K562 (cell line): ENCODE data around the gene B4GALNT3. TPM values are rescaled to one million over a fixed set of nuclear protein-coding genes. Genes with fewer than 3 reads are reported as not detected.

Experiments
- ATAC-seq: fragments of 200-7000 bp; cut with Tn5 transposase; 3 replicates; pipeline ENCODE4 v1.9.1; 2020; ENCODE audit warnings: moderate library complexity
- BruUV-seq: library from RNA; stranded (reverse); fragments of 400-500 nt; replicated peaks from 2 replicates; lab custom pipeline; 2021; lab: Mats Ljungman, UMichigan
- CTCF ChIA-PET: fragments of 300-600 bp; formaldehyde crosslinking; extraction: SDS; loops from one replicate; lab custom pipeline; 2021; ENCODE audit warnings: low intra/inter-chr PET ratio; lab: Yijun Ruan, JAX
- POLR2A ChIA-PET: fragments of 300-600, 350-650 bp; sonication (Branson Sonifier 250); formaldehyde crosslinking; extraction: SDS; loops from one replicate; lab custom pipeline; 2021; ENCODE audit warnings: antibody characterized with exemption, inconsistent platforms; lab: Yijun Ruan, JAX
- DNase-seq, 4 experiments: peaks; one replicate each; pipeline versions ENCODE4 v3.0.0 to v3.0.0-alpha.2; 2011 to 2018; ENCODE audit warnings: low spot score in 3 of 4, mixed read lengths in 3 of 4; ENCODE audit errors: extremely low read depth in 1 of 4
- FAIRE-seq: peaks from 2 replicates; lab custom pipeline; 2011; peaks lifted over from hg19 to GRCh38; lab: Jason Lieb, UNC
- H2AFZ ChIP-seq: 2 replicates; pipeline ENCODE4 v1.6.0; 2011; ENCODE audit warnings: low read depth, low read length, control low read depth, inconsistent platforms
- H3K27ac ChIP-seq: fragments of 200-600 bp; 3 replicates; pipeline ENCODE4 v1.8.0; 2011; ENCODE audit warnings: low read depth, mild to moderate bottlenecking, control low read depth, inconsistent platforms, low read length, moderate library complexity, mixed read lengths; ENCODE audit errors: extremely low read depth
- H3K27me3 ChIP-seq, 2 experiments: fragments of 300-600 bp in 1 of 2; 2 replicates in 1 of 2; 3 replicates in 1 of 2; pipeline versions ENCODE4 v1.6.0 to v1.8.0; 2011; ENCODE audit warnings: inconsistent platforms in 2 of 2, low read length in 2 of 2, mild to moderate bottlenecking in 1 of 2, mixed read lengths in 1 of 2, moderate library complexity in 1 of 2; ENCODE audit not compliant: control insufficient read depth in 2 of 2, insufficient read depth in 2 of 2
- H3K36me3 ChIP-seq: fragments of 300-600 bp; 3 replicates; pipeline ENCODE4 v1.8.0; 2011; ENCODE audit warnings: mild to moderate bottlenecking, low read length, inconsistent platforms; ENCODE audit not compliant: control insufficient read depth, insufficient read depth
- H3K4me1 ChIP-seq, 2 experiments: fragments of 200-600 bp in 1 of 2; replicated peaks in 1 of 2; 2 replicates in 1 of 2; 3 replicates in 1 of 2; pipeline versions ENCODE4 v1.5.1 to v1.8.0; 2011; ENCODE audit warnings: inconsistent platforms in 2 of 2, low read length in 2 of 2, mild to moderate bottlenecking in 1 of 2, mixed read lengths in 1 of 2, moderate library complexity in 1 of 2; ENCODE audit not compliant: control insufficient read depth in 2 of 2, insufficient read depth in 2 of 2
- H3K4me2 ChIP-seq: 2 replicates; pipeline ENCODE4 v1.6.1; 2011; ENCODE audit warnings: low read length, control low read depth, inconsistent platforms, mixed read lengths; ENCODE audit not compliant: insufficient read depth
- H3K4me3 ChIP-seq: fragments of 200-600 bp; sonication (generic), shearing (Covaris generic); 2 replicates; pipeline ENCODE4 v1.5.1; 2016; ENCODE audit warnings: control low read depth, inconsistent platforms
- H3K79me2 ChIP-seq: fragments of 200-600 bp; 3 replicates; pipeline ENCODE4 v1.8.0; 2011; ENCODE audit warnings: low read length, inconsistent platforms; ENCODE audit not compliant: control insufficient read depth, insufficient read depth
- H3K9ac ChIP-seq, 2 experiments: 2 replicates each; pipeline versions ENCODE4 v1.6.0 to v1.6.1; 2011; ENCODE audit warnings: low read depth in 2 of 2, low read length in 2 of 2, control low read depth in 1 of 2, inconsistent platforms in 1 of 2, mild to moderate bottlenecking in 1 of 2, mixed read lengths in 1 of 2; ENCODE audit not compliant: insufficient read depth in 1 of 2
- H3K9me1 ChIP-seq: one replicate; pipeline ENCODE4 v1.6.0; 2011; ENCODE audit warnings: inconsistent platforms, mild to moderate bottlenecking, low read length, moderate library complexity; ENCODE audit not compliant: control insufficient read depth, insufficient read depth
- H3K9me3 ChIP-seq: replicated peaks from 2 replicates; pipeline ENCODE4 v1.5.1; 2011; ENCODE audit warnings: low read depth, low read length, inconsistent platforms; ENCODE audit not compliant: control insufficient read depth, insufficient read depth
- H4K20me1 ChIP-seq: replicated peaks from 2 replicates; pipeline ENCODE4 v1.6.1; 2011; ENCODE audit warnings: low read length, inconsistent platforms, mixed read lengths; ENCODE audit not compliant: control insufficient read depth, insufficient read depth
- HMBOX1 ChIP-seq: sonication (generic); IDR thresholded peaks from 2 replicates; pipeline ENCODE4 v1.6.1; 2016
- THRA ChIP-seq: fragments of 450-650 bp; IDR thresholded peaks from 2 replicates; pipeline ENCODE4 v1.6.1; 2017; ENCODE audit warnings: mild to moderate bottlenecking, moderate library complexity
- WGBS: fragments of 100-300 bp; shearing (Covaris generic); methylation state at CpG from one replicate; pipeline ENCODE4 v1.1.6; 2016; ENCODE audit warnings: low coverage, mixed read lengths; ENCODE audit not compliant: insufficient coverage; ENCODE audit errors: missing lambda C conversion rate; 5-methylcytosine and 5-hydroxymethylcytosine counted together
- in situ Hi-C: fragments of 300-500 bp; cut with MboI; formaldehyde crosslinking; loops from 4 replicates; pipeline ENCODE4 v1.15.0; 2018; ENCODE audit warnings: inconsistent platforms, mixed read lengths
- intact Hi-C: fragments of 100-400 bp; cut with micrococcal nuclease; formaldehyde crosslinking; loops from 2 replicates; pipeline ENCODE4 v1.14.2; 2022
- polyA plus RNA-seq, 8 experiments: library from polyadenylated mRNA; depleted of rRNA in 4 of 8; stranded (reverse) in 5 of 8; unstranded in 3 of 8; fragments of >200 nt; fragmentation: Nextera tagmentation in 2 of 8; fragmentation: Illumina TruSeq in 1 of 8; extraction: Ambion mirVana in 2 of 8; extraction: Trizol in 1 of 8; gene quantifications; 2 replicates each; pipeline versions ENCODE4 v1.2.1 to v1.2.3, GENCODE V29; 2011 to 2014; ENCODE audit warnings: inconsistent platforms in 1 of 8, missing spikeins in 1 of 8
- total RNA-seq, 7 experiments: library from RNA; depleted of rRNA in 6 of 7; stranded (reverse); fragments of >200 nt in 6 of 7; fragmentation: Illumina TruSeq in 2 of 7; extraction: Trizol in 2 of 7; gene quantifications; 2 replicates each; pipeline versions ENCODE4 v1.2.1 to v1.2.3, GENCODE V29; 2011 to 2021; ENCODE audit warnings: low replicate concordance in 1 of 7

Gene B4GALNT3
- total and polyA plus RNA-seq, 9 of the 15 experiments (the other 6 are each of a cell fraction or from before 2014, with no cell fraction given): 0.04 to 0.36 (median 0.10) TPM; not detected in 6

DNA sequence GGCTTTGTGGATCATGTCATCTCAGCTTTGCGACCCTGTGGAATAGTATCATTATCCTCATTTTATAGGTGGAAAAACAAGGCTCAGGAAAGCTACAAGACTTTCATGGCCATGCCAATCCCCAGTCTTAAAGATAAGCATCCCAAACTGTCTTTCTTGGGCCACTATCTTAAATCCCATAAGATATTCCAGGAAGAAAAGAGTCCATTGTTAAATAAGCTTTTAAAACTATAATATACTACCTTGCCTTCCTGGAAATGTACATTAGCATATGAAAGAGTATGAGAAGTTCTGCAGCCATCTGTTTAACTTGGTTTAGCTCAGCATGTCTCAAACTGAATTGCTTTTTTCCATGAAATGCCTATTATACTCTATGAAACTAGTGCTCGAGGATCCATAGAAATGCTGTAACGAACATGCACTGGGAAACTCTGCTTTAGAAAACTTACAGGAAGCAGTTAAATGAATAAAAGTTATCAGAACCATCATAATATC is 77.1 kb downstream of the B4GALNT3 start:
- in situ Hi-C loops (no loop called here), intact Hi-C loops (no loop called here)
- no peak for ATAC-seq
- no peaks in the 10 kb centered on the region for H3K9me3 ChIP-seq
- no peak overlapping the region for H3K27ac ChIP-seq
- no peak overlapping the region for H3K9ac ChIP-seq
- H3K79me2 ChIP-seq: no peaks in the 10 kb centered on the region
- no peak overlapping the region for H3K4me2 ChIP-seq
- H3K4me3 ChIP-seq: no peak overlapping the region
- no peak for FAIRE-seq
- H3K4me1 ChIP-seq: no peaks in the 10 kb centered on the region
- 0 out of 2 replicates have a peak, but pooled peaks cover 5% of the 10 kb centered on the region for H4K20me1 ChIP-seq
- no peaks in the 10 kb centered on the region for H3K9me1 ChIP-seq
- ChIA-PET CTCF (no interaction called here), POLR2A (no interaction called here)
- no TSS peak for BruUV-seq
- WGBS: 0% methylated on average over 3 of the region's 3 CpGs
- no peak for TF ChIP-seq THRA
- TF ChIP-seq HMBOX1: no peak
- peaks cover 8 to 48% of the 10 kb centered on the region in 2 experiments; a peak in 3 of 5 replicates for H3K27me3 ChIP-seq
- DNase-seq: no peak
- H2AFZ ChIP-seq: no peak overlapping the region
- H3K36me3 ChIP-seq: no peaks in the 10 kb centered on the region
